GM18951 (cell line): ENCODE measurements around the gene DDAH2.

ENCODE experiments used
- POLR2A ChIP-seq: IDR thresholded peaks from 4 replicates; pipeline ENCODE4 v1.6.1; 2011; ENCODE audit warnings: mild to moderate bottlenecking; ENCODE audit not compliant: insufficient read length, insufficient read depth; ENCODE audit errors: extremely low read depth
- in situ Hi-C: fragments of 300-500 bp; cut with MboI; formaldehyde crosslinking; loops from one replicate; pipeline ENCODE4 v1.12.0; 2022; ENCODE audit warnings: low sequenced_read_pairs, mixed read lengths, inconsistent platforms; ENCODE audit not compliant: unreplicated experiment

Gene DDAH2

GRCh38 chr6:31728767-31729514, at the start of gene DDAH2:
Gene DDAH2, minus strand, starts transcription at chr6:31729299. Its CDS starts 138 bp downstream, at chr6:31729161.
- no peak for TF ChIP-seq POLR2A
- in situ Hi-C loops, result no loop called here

GRCh38 chr6:31778193-31778592, 49.1 kb upstream of the DDAH2 start:
- in situ Hi-C loops, result no loop called here
- no peak for TF ChIP-seq POLR2A

GRCh38 chr6:31777667-31778050, 48.6 kb upstream of the DDAH2 start:
- no peak for TF ChIP-seq POLR2A
- in situ Hi-C loops, result no loop called here

GRCh38 chr6:31776989-31777666, 48.0 kb upstream of the DDAH2 start, which contains the start of gene VWA7:
Gene VWA7, minus strand, starts transcription at chr6:31777328. Its CDS starts 549 bp downstream, at chr6:31776779.
- in situ Hi-C loops, result no loop called here

GRCh38 chr6:31776485-31776988, 47.4 kb upstream of the DDAH2 start:
- in situ Hi-C loops, result no loop called here
- TF ChIP-seq POLR2A, result no peak

More at GRCh38 chr6:31776989-31777666, 48.0 kb upstream of the DDAH2 start, which contains the start of gene VWA7:
- peak; percentile 21 for TF ChIP-seq POLR2A

GRCh38 chr6:31775633-31776484, 46.8 kb upstream of the DDAH2 start:
- in situ Hi-C loops, result no loop called here
- no peak for TF ChIP-seq POLR2A

GRCh38 chr6:31775184-31775583, 46.1 kb upstream of the DDAH2 start:
- in situ Hi-C loops, result no loop called here
- TF ChIP-seq POLR2A, result no peak

- TF ChIP-seq POLR2A, result no peak
- in situ Hi-C loops, result no loop called here
Observed at GRCh38 chr6:31771992-31772358, 42.9 kb upstream of the DDAH2 start.

- TF ChIP-seq POLR2A, result no peak
- in situ Hi-C loops, result no loop called here
Observed at GRCh38 chr6:31770860-31771259, 41.8 kb upstream of the DDAH2 start.

GRCh38 chr6:31769684-31770371, 40.7 kb upstream of the DDAH2 start:
- TF ChIP-seq POLR2A, result no peak

GRCh38 chr6:31768363-31769257, 39.5 kb upstream of the DDAH2 start:
- TF ChIP-seq POLR2A, result no peak
- in situ Hi-C loops, result no loop called here

More at GRCh38 chr6:31769684-31770371, 40.7 kb upstream of the DDAH2 start:
- in situ Hi-C loops, result no loop called here
